ENCODE results near the gene CENPP. TPM values are rescaled to one million over a fixed set of nuclear protein-coding genes. Genes with fewer than 3 reads are reported as not detected.

The CENPP gene
- total RNA-seq, 4 donors from 2014 or later = 0.37 to 7.1 (median 3.2) TPM

- in situ Hi-C loops (cut with MboI; ENCODE audit: low pct_ligation_motif_present in 1 of 4, low pct_unique_long_range_greater_than_20kb in 1 of 4, low sequenced_read_pairs in 3 of 4) = loop anchor here in 3 of 4 donors (10.0 to 25.0 kb wide), 5 partner anchors 85 to 437 kb away; no protein-coding TSS in a partner anchor
- no peak for TF ChIP-seq POLR2AphosphoS5 (IDR thresholded peaks at IDR 0.05)
- TF ChIP-seq EP300 (IDR thresholded peaks at IDR 0.05; ENCODE audit: low read depth) = no peak
- no peaks in the 10 kb centered on the region for H3K36me3 ChIP-seq
- no peak for DNase-seq
- intact Hi-C loops (cut with DNase I; ENCODE audit: low total_unique reads) = loop anchor here (10.0 kb wide), 1 partner anchor 85 kb away; no protein-coding TSS in a partner anchor
- no peak overlapping the region for H3K4me3 ChIP-seq
- WGBS, 2 donors (ENCODE audit: low coverage in 1 of 2) = 40 to 52% methylated on average over 7 of the region's 7 CpGs
- H3K27me3 ChIP-seq = no peaks in the 10 kb centered on the region
- H3K27ac ChIP-seq = peak overlapping the region; percentile 61 to 78 (median 64)
- H3K9me3 ChIP-seq = peaks cover 5 to 6% of the 10 kb centered on the region in 2 donors
- H3K4me1 ChIP-seq = peaks cover 0 to 22% (median 15%) of the 10 kb centered on the region in 4 donors
These were observed 24.3 kb downstream of the CENPP start for GRCh38 chr9:92349771-92350739.

- intact Hi-C loops (cut with DNase I; ENCODE audit: low total_unique reads) = no loop called here
- H3K4me3 ChIP-seq = no peak overlapping the region
- H3K27me3 ChIP-seq = no peaks in the 10 kb centered on the region
- TF ChIP-seq CTCF (IDR thresholded peaks at IDR 0.05) (no peak), POLR2AphosphoS5 (IDR thresholded peaks at IDR 0.05) (no peak)
- in situ Hi-C loops (cut with MboI; ENCODE audit: low pct_ligation_motif_present in 1 of 4, low pct_unique_long_range_greater_than_20kb in 1 of 4, low sequenced_read_pairs in 3 of 4) = no loop called here
- H3K9me3 ChIP-seq = peaks cover 5 to 13% of the 10 kb centered on the region in 2 donors
- DNase-seq = no peak
- H3K4me1 ChIP-seq = peaks cover 0 to 22% (median 15%) of the 10 kb centered on the region in 4 donors
- H3K36me3 ChIP-seq = no peaks in the 10 kb centered on the region
- peak overlapping the region; percentile 61 to 78 (median 64) for H3K27ac ChIP-seq
These were observed 25.0 kb downstream of the CENPP start for GRCh38 chr9:92350740-92351133.

- H3K27me3 ChIP-seq = no peaks in the 10 kb centered on the region
- 70 to 79% methylated on average over 6 of the region's 6 CpGs for WGBS, 2 donors (ENCODE audit: low coverage in 1 of 2)
- no peak overlapping the region for H3K27ac ChIP-seq
- in situ Hi-C loops (cut with MboI; ENCODE audit: low pct_ligation_motif_present in 1 of 4, low pct_unique_long_range_greater_than_20kb in 1 of 4, low sequenced_read_pairs in 3 of 4) = no loop called here
- TF ChIP-seq POLR2AphosphoS5 (IDR thresholded peaks at IDR 0.05) (no peak), CTCF (IDR thresholded peaks at IDR 0.05) (peak in 1 of 5 experiments; percentile 11), EP300 (IDR thresholded peaks at IDR 0.05; ENCODE audit: low read depth) (no peak), POLR2A (IDR thresholded peaks at IDR 0.05) (no peak)
- peaks cover 0 to 22% (median 15%) of the 10 kb centered on the region in 4 donors for H3K4me1 ChIP-seq
- H3K36me3 ChIP-seq = no peaks in the 10 kb centered on the region
- H3K4me3 ChIP-seq = no peak overlapping the region
- no peak for DNase-seq
- peaks cover 9 to 24% of the 10 kb centered on the region in 2 donors for H3K9me3 ChIP-seq
- intact Hi-C loops (cut with DNase I; ENCODE audit: low total_unique reads) = no loop called here
These were observed 27.3 kb downstream of the CENPP start for GRCh38 chr9:92353051-92353450.

- Histone ChIP-seq H3K4me3 (no peak overlapping the region), H3K36me3 (no peaks in the 10 kb centered on the region), H3K9me3 (peaks cover 9 to 23% of the 10 kb centered on the region in 2 donors), H3K4me1 (peaks cover 0 to 9% (median 1%) of the 10 kb centered on the region in 4 donors), H3K27ac (peak overlapping the region; percentile 23 to 47 (median 35)), H3K27me3 (no peaks in the 10 kb centered on the region)
- in situ Hi-C loops (cut with MboI; ENCODE audit: low pct_ligation_motif_present in 1 of 4, low pct_unique_long_range_greater_than_20kb in 1 of 4, low sequenced_read_pairs in 3 of 4) = no loop called here
- DNase-seq = no peak
- TF ChIP-seq POLR2A (IDR thresholded peaks at IDR 0.05) (no peak), CTCF (IDR thresholded peaks at IDR 0.05) (no peak), EP300 (IDR thresholded peaks at IDR 0.05; ENCODE audit: low read depth) (no peak)
- 67 to 71% methylated on average over 2 of the region's 2 CpGs for WGBS, 2 donors (ENCODE audit: low coverage in 1 of 2)
- intact Hi-C loops (cut with DNase I; ENCODE audit: low total_unique reads) = no loop called here
These were observed 33.7 kb downstream of the CENPP start for GRCh38 chr9:92359394-92359995.

Data from transverse colon (tissue), 4 donors.